Suprapubic skin (tissue), 4 donors: ENCODE results near the gene MYH6.

Experiments
- EP300 ChIP-seq: sonication (generic); formaldehyde crosslinking; IDR thresholded peaks from one replicate; pipeline ENCODE4 v1.6.1; 2017; ENCODE audit warnings: antibody characterized with exemption
- POLR2AphosphoS5 ChIP-seq, 3 donors: sonication (generic); formaldehyde crosslinking; IDR thresholded peaks; one replicate each; pipeline ENCODE4 v1.6.1; 2017; ENCODE audit warnings: antibody characterized with exemption in 3 of 3
- TF ChIP-seq, protein P1 (sequence below), 2 donors: fragments of 200-600 bp in 1 of 2; fragments of 450-650 bp in 1 of 2; sonication (generic) in 1 of 2; IDR thresholded peaks; one replicate each; pipeline ENCODE4 v1.5.1; 2016 to 2019; ENCODE audit warnings: antibody characterized with exemption in 2 of 2, mild to moderate bottlenecking in 1 of 2, moderate library complexity in 1 of 2

DNA sequence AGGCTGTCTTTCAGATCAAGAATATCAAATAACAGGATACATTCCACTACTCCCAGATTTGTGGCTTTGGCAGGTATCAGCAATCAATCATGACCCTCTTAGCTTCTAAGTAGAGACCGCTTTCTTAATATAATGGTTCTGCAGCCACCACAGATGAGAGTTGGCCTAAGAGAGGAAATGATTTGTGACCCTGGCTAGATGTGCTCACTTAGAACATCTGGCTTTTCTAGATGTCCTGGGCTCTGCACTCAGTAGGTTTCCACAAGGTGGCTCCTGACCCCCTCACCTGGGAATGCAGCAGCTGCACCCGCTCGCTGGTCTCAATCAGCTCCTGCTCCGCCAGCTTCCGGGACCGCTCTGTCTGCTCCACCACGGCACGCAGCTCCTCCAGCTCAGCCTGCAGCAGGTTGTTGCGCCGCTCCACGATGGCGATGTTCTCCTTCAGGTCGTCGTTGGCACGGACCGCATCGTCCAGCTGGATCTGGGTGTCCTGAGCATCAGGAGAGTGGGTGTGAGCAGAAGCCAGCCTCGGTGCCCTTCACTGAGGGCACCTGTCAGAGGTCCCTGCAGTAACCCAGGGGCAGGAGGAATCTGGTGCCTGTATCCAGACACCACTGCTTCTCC lies 22.3 kb downstream of the MYH6 start:
- no peak for TF ChIP-seq POLR2AphosphoS5 (IDR thresholded peaks at IDR 0.05)
- TF ChIP-seq, protein P1, sequence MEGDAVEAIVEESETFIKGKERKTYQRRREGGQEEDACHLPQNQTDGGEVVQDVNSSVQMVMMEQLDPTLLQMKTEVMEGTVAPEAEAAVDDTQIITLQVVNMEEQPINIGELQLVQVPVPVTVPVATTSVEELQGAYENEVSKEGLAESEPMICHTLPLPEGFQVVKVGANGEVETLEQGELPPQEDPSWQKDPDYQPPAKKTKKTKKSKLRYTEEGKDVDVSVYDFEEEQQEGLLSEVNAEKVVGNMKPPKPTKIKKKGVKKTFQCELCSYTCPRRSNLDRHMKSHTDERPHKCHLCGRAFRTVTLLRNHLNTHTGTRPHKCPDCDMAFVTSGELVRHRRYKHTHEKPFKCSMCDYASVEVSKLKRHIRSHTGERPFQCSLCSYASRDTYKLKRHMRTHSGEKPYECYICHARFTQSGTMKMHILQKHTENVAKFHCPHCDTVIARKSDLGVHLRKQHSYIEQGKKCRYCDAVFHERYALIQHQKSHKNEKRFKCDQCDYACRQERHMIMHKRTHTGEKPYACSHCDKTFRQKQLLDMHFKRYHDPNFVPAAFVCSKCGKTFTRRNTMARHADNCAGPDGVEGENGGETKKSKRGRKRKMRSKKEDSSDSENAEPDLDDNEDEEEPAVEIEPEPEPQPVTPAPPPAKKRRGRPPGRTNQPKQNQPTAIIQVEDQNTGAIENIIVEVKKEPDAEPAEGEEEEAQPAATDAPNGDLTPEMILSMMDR (IDR thresholded peaks at IDR 0.05): no peak
- TF ChIP-seq EP300: no peak
